ENCODE results near the gene ALG12. TPM values are rescaled to one million over a fixed set of nuclear protein-coding genes. Genes with fewer than 3 reads are reported as not detected.

The ALG12 gene
- total and polyA plus RNA-seq, 2 experiments from 2014 or later: 21.9 to 24.4 TPM

DNA sequence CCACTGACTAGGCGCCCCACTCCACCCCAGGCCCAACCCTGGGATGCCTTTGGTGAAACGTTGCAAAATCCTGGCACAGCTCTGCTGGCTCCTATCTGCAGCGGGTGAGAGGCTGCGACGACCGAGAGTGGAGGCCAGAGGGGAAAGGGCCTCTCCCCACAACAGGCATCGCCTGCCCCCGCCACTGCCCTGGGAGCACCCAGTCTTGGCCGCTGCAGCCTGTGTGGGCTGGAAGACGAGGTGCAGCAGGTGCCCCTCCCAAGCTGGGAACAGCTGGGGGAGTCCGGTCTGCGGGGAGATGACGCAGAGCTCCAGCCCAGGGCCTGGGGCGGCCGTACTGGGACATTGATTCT, 38.2 kb upstream of the ALG12 start:
- no peaks in the 10 kb centered on the region for H3K9me3 ChIP-seq (ENCODE audit: low read depth)
- H3K36me3 ChIP-seq (ENCODE audit: low read depth): no peaks in the 10 kb centered on the region
- H3K9ac ChIP-seq: no peak overlapping the region
- DNase-seq: no peak
- H4K20me1 ChIP-seq (ENCODE audit: insufficient read depth): no peaks in the 10 kb centered on the region
- H3K27me3 ChIP-seq (replicated peaks; ENCODE audit: insufficient read depth): no peaks in the 10 kb centered on the region
- H3K27ac ChIP-seq: no peak overlapping the region
- no peak overlapping the region for H2AFZ ChIP-seq
- no peaks in the 10 kb centered on the region for H3K79me2 ChIP-seq (ENCODE audit: insufficient read depth)
- H3K4me1 ChIP-seq (ENCODE audit: insufficient read depth): peaks cover 11% of the 10 kb centered on the region
- TF ChIP-seq EZH2 (IDR thresholded peaks at IDR 0.05; ENCODE audit: insufficient read depth, poor library complexity, severe bottlenecking): no peak
- TF ChIP-seq EZH2phosphoT487 (IDR thresholded peaks at IDR 0.05; ENCODE audit: insufficient read depth, low read depth): no peak
- WGBS, 2 experiments (ENCODE audit: low coverage in 1 of 2, low lambda C conversion rate in 2 of 2, missing lambda C conversion rate in 2 of 2): 80 to 81% methylated on average over 15 of the region's 15 CpGs
- H3F3A ChIP-seq (ENCODE audit: insufficient read depth): no peaks in the 10 kb centered on the region
- in situ Hi-C loops (cut with MboI): no loop called here
- no peak overlapping the region for H3K4me3 ChIP-seq
- H3K9me2 ChIP-seq (ENCODE audit: insufficient read depth): no peaks in the 10 kb centered on the region
- no peak overlapping the region for H3K4me2 ChIP-seq (ENCODE audit: unreplicated experiment)

- Histone ChIP-seq H3K4me1 (ENCODE audit: insufficient read depth) (peaks cover 11% of the 10 kb centered on the region), H3K4me2 (ENCODE audit: unreplicated experiment) (no peak overlapping the region), H2AFZ (no peak overlapping the region), H3K9me3 (ENCODE audit: low read depth) (no peaks in the 10 kb centered on the region), H3F3A (ENCODE audit: insufficient read depth) (no peaks in the 10 kb centered on the region), H3K4me3 (no peak overlapping the region), H3K36me3 (ENCODE audit: low read depth) (no peaks in the 10 kb centered on the region), H3K9me2 (ENCODE audit: insufficient read depth) (no peaks in the 10 kb centered on the region), H3K9ac (no peak overlapping the region), H3K79me2 (ENCODE audit: insufficient read depth) (no peaks in the 10 kb centered on the region), H3K27me3 (replicated peaks; ENCODE audit: insufficient read depth) (no peaks in the 10 kb centered on the region), H4K20me1 (ENCODE audit: insufficient read depth) (no peaks in the 10 kb centered on the region), H3K27ac (no peak overlapping the region)
- in situ Hi-C loops (cut with MboI): no loop called here
- WGBS, 2 experiments (ENCODE audit: low coverage in 1 of 2, low lambda C conversion rate in 2 of 2, missing lambda C conversion rate in 2 of 2): 87 to 88% methylated on average over 17 to 22 of the region's 22 CpGs
- DNase-seq: no peak
- TF ChIP-seq EZH2phosphoT487 (IDR thresholded peaks at IDR 0.05; ENCODE audit: insufficient read depth, low read depth): no peak
- no peak for TF ChIP-seq EZH2 (IDR thresholded peaks at IDR 0.05; ENCODE audit: insufficient read depth, poor library complexity, severe bottlenecking)
Observed at GRCh38 chr22:49955581-49956417, 37.6 kb upstream of the ALG12 start.

DNA sequence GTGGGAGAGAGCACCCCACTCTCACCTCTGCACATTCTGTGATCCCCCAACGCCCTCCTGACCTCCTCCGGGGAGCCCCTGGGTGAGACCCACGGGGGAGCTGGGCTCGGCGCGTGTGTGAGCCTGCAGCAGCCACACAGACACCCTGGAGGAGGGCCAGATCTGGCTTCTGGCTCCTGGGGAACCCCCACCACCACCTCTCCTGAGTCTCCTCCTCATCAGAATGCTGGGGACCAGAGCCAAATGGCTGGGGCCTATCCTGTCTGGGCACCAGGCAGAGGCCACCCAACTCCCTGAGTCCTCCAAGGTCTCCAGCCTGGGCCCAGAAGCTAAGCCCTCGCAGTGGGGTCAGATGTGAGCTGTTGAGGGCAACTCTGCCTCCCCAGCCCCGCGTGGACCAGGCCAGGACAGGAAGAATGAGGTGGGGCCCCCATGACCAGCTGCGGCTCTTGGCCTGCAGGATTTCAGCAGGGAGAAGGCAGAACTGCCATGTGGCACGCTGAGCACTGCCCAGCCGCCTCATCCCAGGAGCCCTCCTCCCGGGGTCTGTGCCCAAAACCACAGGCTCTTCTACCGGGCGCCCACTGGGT, 36.8 kb upstream of the ALG12 start:
- TF ChIP-seq EZH2 (IDR thresholded peaks at IDR 0.05; ENCODE audit: insufficient read depth, poor library complexity, severe bottlenecking): no peak
- TF ChIP-seq EZH2phosphoT487 (IDR thresholded peaks at IDR 0.05; ENCODE audit: insufficient read depth, low read depth): no peak
- DNase-seq: no peak
- no peak overlapping the region for H3K4me2 ChIP-seq (ENCODE audit: unreplicated experiment)
- H3K4me3 ChIP-seq: no peak overlapping the region
- in situ Hi-C loops (cut with MboI): no loop called here
- no peaks in the 10 kb centered on the region for H3K27me3 ChIP-seq (replicated peaks; ENCODE audit: insufficient read depth)
- H3K27ac ChIP-seq: no peak overlapping the region
- no peaks in the 10 kb centered on the region for H4K20me1 ChIP-seq (ENCODE audit: insufficient read depth)
- H3K9me3 ChIP-seq (ENCODE audit: low read depth): no peaks in the 10 kb centered on the region
- no peaks in the 10 kb centered on the region for H3K9me2 ChIP-seq (ENCODE audit: insufficient read depth)
- no peak overlapping the region for H2AFZ ChIP-seq
- 70 to 78% methylated on average over 14 to 15 of the region's 15 CpGs for WGBS, 2 experiments (ENCODE audit: low coverage in 1 of 2, low lambda C conversion rate in 2 of 2, missing lambda C conversion rate in 2 of 2)
- H3K36me3 ChIP-seq (ENCODE audit: low read depth): no peaks in the 10 kb centered on the region
- no peaks in the 10 kb centered on the region for H3F3A ChIP-seq (ENCODE audit: insufficient read depth)
- no peak overlapping the region for H3K9ac ChIP-seq
- no peaks in the 10 kb centered on the region for H3K79me2 ChIP-seq (ENCODE audit: insufficient read depth)
- H3K4me1 ChIP-seq (ENCODE audit: insufficient read depth): peaks cover 11% of the 10 kb centered on the region

- DNase-seq: no peak
- WGBS, 2 experiments (ENCODE audit: low coverage in 1 of 2, low lambda C conversion rate in 2 of 2, missing lambda C conversion rate in 2 of 2): 87 to 93% methylated on average over 7 to 8 of the region's 8 CpGs
- H3K4me3 ChIP-seq: no peak overlapping the region
Observed at GRCh38 chr22:49954354-49954753, 36.1 kb upstream of the ALG12 start.

More at GRCh38 chr22:49954354-49954753, 36.1 kb upstream of the ALG12 start:
- TF ChIP-seq EZH2phosphoT487 (IDR thresholded peaks at IDR 0.05; ENCODE audit: insufficient read depth, low read depth) (no peak), EZH2 (IDR thresholded peaks at IDR 0.05; ENCODE audit: insufficient read depth, poor library complexity, severe bottlenecking) (no peak)
- Histone ChIP-seq H3K36me3 (ENCODE audit: low read depth) (no peaks in the 10 kb centered on the region), H2AFZ (no peak overlapping the region), H3K27me3 (replicated peaks; ENCODE audit: insufficient read depth) (no peaks in the 10 kb centered on the region), H4K20me1 (ENCODE audit: insufficient read depth) (no peaks in the 10 kb centered on the region), H3K4me1 (ENCODE audit: insufficient read depth) (peaks cover 11% of the 10 kb centered on the region), H3K9me3 (ENCODE audit: low read depth) (no peaks in the 10 kb centered on the region), H3K27ac (no peak overlapping the region), H3K4me2 (ENCODE audit: unreplicated experiment) (no peak overlapping the region), H3K9me2 (ENCODE audit: insufficient read depth) (no peaks in the 10 kb centered on the region), H3K9ac (no peak overlapping the region), H3K79me2 (ENCODE audit: insufficient read depth) (no peaks in the 10 kb centered on the region), H3F3A (ENCODE audit: insufficient read depth) (no peaks in the 10 kb centered on the region)
- in situ Hi-C loops (cut with MboI): no loop called here

Measured in GM23248 (cell line).